AG04450 (cell line): ENCODE measurements around the gene CSRP1. TPM values are rescaled to one million over a fixed set of nuclear protein-coding genes. Genes with fewer than 3 reads are reported as not detected.

Source experiments
- CTCF ChIA-PET: fragments of 300-600, 350-600 bp; formaldehyde crosslinking; extraction: SDS; loops from one replicate; lab custom pipeline; 2022; ENCODE audit warnings: antibody characterized with exemption, inconsistent platforms; lab: Charles Lee
- POLR2A ChIA-PET: fragments of 350-600 bp; formaldehyde crosslinking; extraction: SDS; loops from one replicate; lab custom pipeline; 2021; ENCODE audit warnings: antibody characterized with exemption, inconsistent platforms; lab: Yijun Ruan, JAX
- DNase-seq: peaks from one replicate; pipeline ENCODE4 v3.0.0-alpha.2; 2011; ENCODE audit warnings: low read depth, low spot score
- H3K27ac ChIP-seq: one replicate; pipeline ENCODE4 v1.5.1; 2012; ENCODE audit warnings: low read depth, low read length, control low read depth
- H3K27me3 ChIP-seq: one replicate; pipeline ENCODE4 v1.6.0; 2012; ENCODE audit warnings: low read length; ENCODE audit not compliant: control insufficient read depth, insufficient read depth
- H3K4me3 ChIP-seq: 2 replicates; pipeline ENCODE4 v1.5.1; 2011; ENCODE audit warnings: mild to moderate bottlenecking, low read depth, low read length, control low read depth
- H3K9me3 ChIP-seq: 2 replicates; pipeline ENCODE4 v1.5.1; 2012; ENCODE audit warnings: low read length; ENCODE audit not compliant: control insufficient read depth, insufficient read depth
- CTCF ChIP-seq: IDR thresholded peaks from 2 replicates; pipeline ENCODE4 v1.5.1; 2011; ENCODE audit warnings: low read depth, low read length, control low read depth, inconsistent platforms
- polyA plus RNA-seq: library from polyadenylated mRNA; depleted of rRNA; stranded (reverse); fragments of >200 nt; gene quantifications from 2 replicates; pipeline ENCODE4 v1.2.3, GENCODE V29; 2011; rRNA removed

The CSRP1 gene
- polyA plus RNA-seq, 1 experiment = 641 TPM

- ChIA-PET POLR2A (no interaction called here), CTCF (interaction anchor here (1.4 to 5.9 kb wide), 5 partner anchors 8 to 79 kb away, joined by 3 to 135 read pairs (median 13); no protein-coding TSS in a partner anchor)
- Histone ChIP-seq H3K27me3 (peaks cover 8% of the 10 kb centered on the region), H3K4me3 (no peak overlapping the region), H3K27ac (no peak overlapping the region), H3K9me3 (no peaks in the 10 kb centered on the region)
- no peak for TF ChIP-seq CTCF
- DNase-seq = no peak
Measured at GRCh38 chr1:201434266-201434665, 72.7 kb downstream of the CSRP1 start.

- DNase-seq = no peak
- H3K27me3 ChIP-seq = peaks cover 13% of the 10 kb centered on the region
- H3K9me3 ChIP-seq = no peaks in the 10 kb centered on the region
- ChIA-PET CTCF (interaction anchor here (1.2 to 5.9 kb wide), 5 partner anchors 9 to 79 kb away, joined by 3 to 135 read pairs (median 7); no protein-coding TSS in a partner anchor), POLR2A (no interaction called here)
- no peak overlapping the region for H3K27ac ChIP-seq
- no peak overlapping the region for H3K4me3 ChIP-seq
- no peak for TF ChIP-seq CTCF
Measured at GRCh38 chr1:201433609-201434008, 73.3 kb downstream of the CSRP1 start.

Other genes with a start within 250 kb of the CSRP1 start
- 0.04 TPM in 2 replicates for gene PKP1, start 223.6 kb downstream of the CSRP1 start, polyA plus RNA-seq
- 1.6 and 2.3 TPM in 2 replicates for gene TNNT2, start 129.4 kb downstream of the CSRP1 start, polyA plus RNA-seq
- gene LAD1, start 107.8 kb downstream of the CSRP1 start, polyA plus RNA-seq = 0.04 and 0.09 TPM in 2 replicates
- gene TNNI1, start 85.4 kb downstream of the CSRP1 start, polyA plus RNA-seq = not detected in 2 replicates
- 58.9 and 73.9 TPM in 2 replicates for gene PHLDA3, start 37.9 kb downstream of the CSRP1 start, polyA plus RNA-seq
- 17.5 and 23.0 TPM in 2 replicates for gene NAV1, start 32.0 kb upstream of the CSRP1 start, polyA plus RNA-seq